ENCODE results near the gene PXDN.

Gene PXDN

GRCh38 chr2:1607971-1608688 lies 136.2 kb downstream of the PXDN start:
- no peak for TF ChIP-seq CTCF (conservative IDR thresholded peaks at IDR 0.05)
- H3K27ac ChIP-seq = no peak overlapping the region

- no peak for TF ChIP-seq CTCF (conservative IDR thresholded peaks at IDR 0.05)
- no peak overlapping the region for H3K27ac ChIP-seq
Observed at GRCh38 chr2:1607236-1607920, 136.9 kb downstream of the PXDN start.

GRCh38 chr2:1606421-1607235 lies 137.7 kb downstream of the PXDN start:
- TF ChIP-seq CTCF (conservative IDR thresholded peaks at IDR 0.05) = no peak
- no peak overlapping the region for H3K27ac ChIP-seq

GRCh38 chr2:1606046-1606400 lies 138.3 kb downstream of the PXDN start:
- H3K27ac ChIP-seq = no peak overlapping the region
- no peak for TF ChIP-seq CTCF (conservative IDR thresholded peaks at IDR 0.05)

- H3K27ac ChIP-seq = no peak overlapping the region
- TF ChIP-seq CTCF (conservative IDR thresholded peaks at IDR 0.05) = no peak
Observed at GRCh38 chr2:1605102-1606045, 138.9 kb downstream of the PXDN start.

- TF ChIP-seq CTCF (conservative IDR thresholded peaks at IDR 0.05) = no peak
- no peak overlapping the region for H3K27ac ChIP-seq
Observed at GRCh38 chr2:1603521-1603920, 140.8 kb downstream of the PXDN start.

Data from VCaP (cell line).